Uterus (tissue), 2 donors: ENCODE data around the gene OTUB2.

Experiments used
- CTCF ChIP-seq, 4 experiments: fragments of 200-600 bp in 2 of 4; fragments of 450-650 bp in 2 of 4; sonication (generic) in 2 of 4; IDR thresholded peaks; one replicate each; pipeline ENCODE4 v1.5.1; 2016 to 2019; ENCODE audit warnings: antibody characterized with exemption in 4 of 4, mild to moderate bottlenecking in 2 of 4, moderate library complexity in 1 of 4
- POLR2A ChIP-seq, 2 donors: fragments of 450-650 bp; IDR thresholded peaks; one replicate each; pipeline ENCODE4 v1.6.1; 2016; ENCODE audit warnings: antibody characterized with exemption in 2 of 2, mild to moderate bottlenecking in 1 of 2, moderate library complexity in 1 of 2

- TF ChIP-seq CTCF (IDR thresholded peaks at IDR 0.05) (no peak), POLR2A (IDR thresholded peaks at IDR 0.05) (no peak)
Observed at GRCh38 chr14:93986955-93987354, 39.2 kb upstream of the OTUB2 start.
